Esophagus muscularis mucosa (tissue), 4 donors: ENCODE results near the gene MYH6. TPM values are rescaled to one million over a fixed set of nuclear protein-coding genes. Genes with fewer than 3 reads are reported as not detected.

Experiments used
- DNase-seq: peaks from one replicate; pipeline ENCODE4 v3.0.0-alpha.2; 2017; ENCODE audit errors: extremely low spot score
- H3K27ac ChIP-seq, 4 donors: fragments of 200-600 bp; sonication (generic); replicated peaks in 1 of 4; 1 replicate in 3 of 4; 2 replicates in 1 of 4; pipeline ENCODE4 v1.5.1; 2016 to 2019; ENCODE audit warnings: mild to moderate bottlenecking in 1 of 4
- H3K27me3 ChIP-seq, 4 donors: fragments of 200-600 bp; sonication (generic); one replicate each; pipeline versions ENCODE4 v1.5.1 to v1.6.0; 2016 to 2019
- H3K36me3 ChIP-seq, 4 donors: fragments of 200-600 bp; sonication (generic); one replicate each; pipeline ENCODE4 v1.5.1; 2016 to 2019
- H3K4me1 ChIP-seq, 4 donors: fragments of 200-600 bp; sonication (generic); one replicate each; pipeline ENCODE4 v1.5.1; 2016 to 2019
- H3K4me3 ChIP-seq, 4 donors: fragments of 200-600 bp; sonication (generic); 1 replicate in 2 of 4; 2 replicates in 2 of 4; pipeline ENCODE4 v1.5.1; 2016 to 2019; ENCODE audit warnings: mild to moderate bottlenecking in 4 of 4, moderate library complexity in 1 of 4
- H3K9me3 ChIP-seq, 4 donors: fragments of 200-600 bp; sonication (generic); 1 replicate in 3 of 4; 2 replicates in 1 of 4; pipeline ENCODE4 v1.5.1; 2016 to 2019
- EP300 ChIP-seq: sonication (generic); formaldehyde crosslinking; IDR thresholded peaks from one replicate; pipeline ENCODE4 v1.6.1; 2017; ENCODE audit warnings: antibody characterized with exemption
- POLR2A ChIP-seq: fragments of 450-650 bp; IDR thresholded peaks from one replicate; pipeline ENCODE4 v1.6.1; 2017; ENCODE audit warnings: antibody characterized with exemption, moderate library complexity, mild to moderate bottlenecking, low read depth
- POLR2AphosphoS5 ChIP-seq, 2 donors: sonication (generic); formaldehyde crosslinking; IDR thresholded peaks; one replicate each; pipeline ENCODE4 v1.6.1; 2017; ENCODE audit warnings: antibody characterized with exemption in 2 of 2
- WGBS: methylation state at CpG from one replicate; pipeline ENCODE4 v1.1.5; 2018; 5-methylcytosine and 5-hydroxymethylcytosine counted together
- intact Hi-C: fragments of 100-400 bp; cut with DNase I; formaldehyde crosslinking; loops from one replicate; pipeline ENCODE4 v1.15.1; 2023
- total RNA-seq, 4 donors: library from RNA; depleted of rRNA; stranded (reverse); fragments of >200 nt; gene quantifications; one replicate each; pipeline versions ENCODE4 v1.1.0 to v1.2.1, GENCODE V29; 2016
- TF ChIP-seq, protein P1 (sequence below), 3 experiments: fragments of 200-600 bp in 2 of 3; fragments of 450-650 bp in 1 of 3; sonication (generic) in 2 of 3; IDR thresholded peaks; one replicate each; pipeline ENCODE4 v1.5.1; 2017 to 2019; ENCODE audit warnings: antibody characterized with exemption in 3 of 3, mild to moderate bottlenecking in 2 of 3, moderate library complexity in 1 of 3

MYH6 gene
- total RNA-seq, 4 donors from 2014 or later, result under 0.01 to 0.06 (median under 0.01) TPM; not detected in 1

DNA sequence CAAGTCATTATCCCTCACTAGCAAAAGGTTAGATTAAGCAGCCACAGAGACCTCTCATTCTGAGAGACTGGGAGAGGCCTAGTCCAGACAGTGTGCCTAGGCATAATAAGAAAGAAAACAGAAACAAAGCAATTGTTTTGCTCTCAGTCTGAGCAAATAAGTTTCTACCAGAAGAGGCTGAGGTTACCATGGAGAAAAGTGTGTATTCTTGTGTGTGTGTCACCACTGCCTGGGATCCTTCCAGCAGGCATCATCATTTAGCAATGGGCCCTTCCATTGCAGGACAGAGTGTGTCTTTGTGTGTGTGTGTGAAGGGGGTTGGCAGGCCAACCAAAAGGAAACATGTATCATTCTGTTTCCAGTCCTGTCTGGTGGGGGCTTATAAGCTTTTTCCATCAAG lies 46.8 kb downstream of the MYH6 start:
- H3K27ac ChIP-seq, result peak overlapping the region in 3 of 4 donors; percentile 52 to 57 (median 55)
- H3K9me3 ChIP-seq, result no peaks in the 10 kb centered on the region
- H3K36me3 ChIP-seq, result peaks cover 0 to 42% (median 17%) of the 10 kb centered on the region in 4 donors
- H3K27me3 ChIP-seq, result peaks cover 0 to 16% (median 0%) of the 10 kb centered on the region in 4 donors
- H3K4me3 ChIP-seq, result no peak overlapping the region
- intact Hi-C loops, result no loop called here
- TF ChIP-seq, protein P1, sequence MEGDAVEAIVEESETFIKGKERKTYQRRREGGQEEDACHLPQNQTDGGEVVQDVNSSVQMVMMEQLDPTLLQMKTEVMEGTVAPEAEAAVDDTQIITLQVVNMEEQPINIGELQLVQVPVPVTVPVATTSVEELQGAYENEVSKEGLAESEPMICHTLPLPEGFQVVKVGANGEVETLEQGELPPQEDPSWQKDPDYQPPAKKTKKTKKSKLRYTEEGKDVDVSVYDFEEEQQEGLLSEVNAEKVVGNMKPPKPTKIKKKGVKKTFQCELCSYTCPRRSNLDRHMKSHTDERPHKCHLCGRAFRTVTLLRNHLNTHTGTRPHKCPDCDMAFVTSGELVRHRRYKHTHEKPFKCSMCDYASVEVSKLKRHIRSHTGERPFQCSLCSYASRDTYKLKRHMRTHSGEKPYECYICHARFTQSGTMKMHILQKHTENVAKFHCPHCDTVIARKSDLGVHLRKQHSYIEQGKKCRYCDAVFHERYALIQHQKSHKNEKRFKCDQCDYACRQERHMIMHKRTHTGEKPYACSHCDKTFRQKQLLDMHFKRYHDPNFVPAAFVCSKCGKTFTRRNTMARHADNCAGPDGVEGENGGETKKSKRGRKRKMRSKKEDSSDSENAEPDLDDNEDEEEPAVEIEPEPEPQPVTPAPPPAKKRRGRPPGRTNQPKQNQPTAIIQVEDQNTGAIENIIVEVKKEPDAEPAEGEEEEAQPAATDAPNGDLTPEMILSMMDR (IDR thresholded peaks at IDR 0.05), result no peak
- TF ChIP-seq POLR2AphosphoS5 (IDR thresholded peaks at IDR 0.05), result peak; percentile 13 to 51
- peaks cover 13 to 81% (median 77%) of the 10 kb centered on the region in 4 donors for H3K4me1 ChIP-seq
- no peak for DNase-seq

DNA sequence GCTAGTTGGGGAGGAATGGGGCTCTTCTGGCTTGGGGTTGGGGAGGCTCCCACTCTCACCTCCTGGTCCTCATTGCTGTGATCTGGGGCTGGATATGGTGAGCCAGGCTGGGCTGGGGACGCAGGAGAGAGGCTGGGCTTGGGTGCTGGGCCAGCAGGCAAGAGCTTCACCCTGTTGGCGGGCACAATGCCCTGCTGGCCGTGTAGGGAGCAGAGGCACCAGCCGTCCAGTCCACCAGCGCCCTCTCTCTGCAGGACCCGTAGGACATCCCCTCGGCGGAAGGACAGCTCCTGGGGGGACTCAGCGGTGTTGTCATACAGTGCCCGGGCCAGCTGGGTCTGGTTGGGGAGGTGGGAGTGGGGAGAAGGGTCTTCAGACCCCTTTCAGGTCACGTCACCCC lies 47.6 kb downstream of the MYH6 start:
- Histone ChIP-seq H3K4me3 (no peak overlapping the region), H3K4me1 (peaks cover 8 to 73% (median 69%) of the 10 kb centered on the region in 4 donors), H3K27ac (peak overlapping the region; percentile 26 to 55 (median 47)), H3K9me3 (no peaks in the 10 kb centered on the region), H3K36me3 (peaks cover 0 to 47% (median 18%) of the 10 kb centered on the region in 4 donors), H3K27me3 (peaks cover 0 to 10% (median 0%) of the 10 kb centered on the region in 4 donors)
- intact Hi-C loops, result no loop called here
- TF ChIP-seq, protein P1 (IDR thresholded peaks at IDR 0.05), result peak in 1 of 3 experiments; percentile 4
- no peak for TF ChIP-seq POLR2AphosphoS5 (IDR thresholded peaks at IDR 0.05)
- TF ChIP-seq EP300, result no peak
- no peak for TF ChIP-seq POLR2A
- 82% methylated on average over 6 of the region's 11 CpGs for WGBS
- no peak for DNase-seq

DNA sequence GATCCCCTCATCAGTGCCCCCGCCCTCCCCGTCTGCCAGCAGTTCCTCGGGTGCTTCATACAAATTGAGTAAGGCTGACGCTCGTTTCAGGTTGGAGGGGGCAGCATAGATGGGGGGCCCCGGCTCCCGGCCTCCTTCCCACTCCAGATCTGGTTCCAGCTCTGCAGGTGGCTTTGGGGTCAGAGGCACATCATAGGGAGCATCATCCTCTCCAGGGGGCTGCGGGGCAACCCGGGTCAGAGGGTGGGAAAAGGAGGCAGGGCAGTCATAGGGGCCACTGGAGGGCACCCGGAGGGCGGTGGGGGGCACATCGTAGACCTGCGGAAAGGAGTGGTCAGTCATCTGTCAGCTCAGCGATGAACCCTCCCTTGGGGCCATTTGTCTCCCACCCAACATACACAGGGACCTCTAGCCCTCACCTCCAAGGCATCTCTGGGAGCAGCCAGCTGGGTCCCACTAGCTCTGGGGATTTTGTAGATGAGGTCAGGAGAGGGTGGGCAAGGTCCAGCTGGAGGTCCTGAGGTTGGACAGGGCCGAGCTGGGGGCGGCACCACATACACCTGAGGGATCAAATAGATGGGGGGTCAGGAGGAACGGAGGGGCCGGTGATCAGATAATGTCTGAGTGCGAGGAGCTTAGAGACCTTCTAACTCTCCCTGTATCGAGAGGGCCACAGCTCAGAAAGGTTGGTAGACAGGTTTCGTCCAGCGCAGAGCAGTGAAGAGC lies 48.2 kb downstream of the MYH6 start:
- Histone ChIP-seq H3K9me3 (no peaks in the 10 kb centered on the region), H3K4me3 (no peak overlapping the region), H3K27ac (peak overlapping the region; percentile 26 to 55 (median 47)), H3K27me3 (peaks cover 0 to 3% (median 0%) of the 10 kb centered on the region in 4 donors), H3K4me1 (peaks cover 5 to 69% (median 63%) of the 10 kb centered on the region in 4 donors), H3K36me3 (peaks cover 0 to 47% (median 18%) of the 10 kb centered on the region in 4 donors)
- DNase-seq, result no peak
- 93% methylated on average over 15 of the region's 22 CpGs for WGBS
- TF ChIP-seq POLR2AphosphoS5 (IDR thresholded peaks at IDR 0.05) (no peak), EP300 (no peak)
- intact Hi-C loops, result no loop called here

DNA sequence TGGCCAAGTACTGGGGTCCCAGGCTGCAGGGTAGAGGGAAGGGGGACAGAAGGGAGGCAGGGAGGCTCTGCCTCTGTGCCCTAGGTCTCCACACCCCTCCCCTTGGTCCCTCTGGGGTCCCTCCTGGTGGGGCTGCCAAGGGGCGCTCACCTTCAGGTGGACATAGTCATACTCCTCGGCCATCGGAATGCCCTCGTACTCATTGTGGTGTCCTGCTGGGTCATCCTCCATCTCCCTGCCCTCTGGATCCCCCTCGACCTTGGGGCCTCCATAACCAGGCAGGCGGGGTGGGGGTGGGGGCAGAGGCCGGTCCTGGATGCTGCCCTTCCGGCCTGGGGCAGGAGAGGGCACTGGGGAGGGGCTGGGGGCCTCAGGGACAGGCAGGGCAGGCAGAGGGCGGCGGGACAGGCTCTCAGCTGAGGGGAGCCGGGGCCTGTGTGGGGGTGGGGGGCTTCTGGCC lies 48.9 kb downstream of the MYH6 start:
- intact Hi-C loops, result no loop called here
- Histone ChIP-seq H3K27me3 (no peaks in the 10 kb centered on the region), H3K4me3 (no peak overlapping the region), H3K27ac (peak overlapping the region in 3 of 4 donors; percentile 10 to 55 (median 26)), H3K9me3 (no peaks in the 10 kb centered on the region), H3K36me3 (peaks cover 0 to 47% (median 18%) of the 10 kb centered on the region in 4 donors), H3K4me1 (peaks cover 5 to 62% (median 56%) of the 10 kb centered on the region in 4 donors)
- WGBS, result 77% methylated on average over 10 of the region's 11 CpGs
- TF ChIP-seq EP300 (no peak), POLR2A (no peak), POLR2AphosphoS5 (IDR thresholded peaks at IDR 0.05) (no peak)
- TF ChIP-seq, protein P1 (IDR thresholded peaks at IDR 0.05), result no peak
- DNase-seq, result no peak

DNA sequence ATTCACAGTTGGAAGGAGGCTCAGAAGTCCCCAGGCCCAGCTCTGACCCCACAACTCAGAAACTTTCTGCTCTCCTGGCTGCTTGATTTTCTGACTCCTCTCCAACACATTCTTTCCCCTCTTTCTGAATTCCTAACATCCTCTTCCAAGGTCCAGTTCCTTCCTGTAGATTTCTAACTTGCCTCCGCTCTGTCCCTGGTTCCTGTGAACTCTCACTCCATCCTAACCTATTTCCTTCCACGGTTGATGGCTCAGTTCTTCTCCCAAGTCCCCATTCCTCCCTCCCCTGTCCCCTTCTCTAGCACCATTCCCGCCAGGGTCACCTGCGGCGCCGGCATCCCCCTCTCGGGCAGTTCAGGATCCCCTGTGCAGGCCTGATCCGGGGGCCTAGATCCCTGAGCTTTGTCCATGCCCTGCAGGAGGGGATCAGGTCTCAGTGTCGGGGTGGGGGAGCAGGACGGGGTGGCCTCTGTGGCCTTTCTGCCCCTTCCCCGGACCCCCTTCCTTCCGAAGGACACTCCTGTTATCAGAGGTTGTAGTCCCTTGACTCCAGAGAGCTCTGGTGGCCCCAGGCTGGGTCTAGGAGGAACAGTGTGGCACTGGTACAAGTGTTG lies 49.4 kb downstream of the MYH6 start:
- Histone ChIP-seq H3K36me3 (peaks cover 0 to 47% (median 18%) of the 10 kb centered on the region in 4 donors), H3K4me3 (no peak overlapping the region), H3K9me3 (no peaks in the 10 kb centered on the region), H3K4me1 (peaks cover 5 to 56% (median 51%) of the 10 kb centered on the region in 4 donors), H3K27me3 (no peaks in the 10 kb centered on the region), H3K27ac (peak overlapping the region; percentile 4 to 55 (median 18))
- intact Hi-C loops, result no loop called here
- no peak for DNase-seq
- 85% methylated on average over 12 of the region's 12 CpGs for WGBS
- TF ChIP-seq, protein P1 (IDR thresholded peaks at IDR 0.05), result no peak
- TF ChIP-seq EP300, result no peak
- TF ChIP-seq POLR2AphosphoS5 (IDR thresholded peaks at IDR 0.05), result no peak
